Measurements from ENCODE around the gene CYFIP1.

DNA sequence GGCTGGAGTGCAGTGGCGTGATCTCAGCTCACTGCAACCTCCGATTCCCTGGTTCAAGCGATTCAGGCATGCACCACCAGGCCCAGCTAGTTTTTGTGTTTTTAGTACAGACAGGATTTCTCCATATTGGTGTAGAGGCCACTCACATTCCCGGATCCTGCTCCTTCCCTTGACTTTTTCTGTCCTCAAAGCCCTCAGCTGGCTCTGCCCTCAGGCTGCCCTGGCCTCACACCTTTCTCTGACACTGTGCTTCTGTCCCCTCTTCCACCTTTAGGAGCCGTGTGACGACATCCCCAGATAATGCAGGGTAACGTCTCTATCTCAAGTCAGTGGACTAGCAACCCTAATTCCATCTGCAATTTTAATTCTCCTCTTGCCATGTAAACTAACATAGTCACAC, 8.6 kb upstream of the CYFIP1 start:
- TF ChIP-seq, protein P1, sequence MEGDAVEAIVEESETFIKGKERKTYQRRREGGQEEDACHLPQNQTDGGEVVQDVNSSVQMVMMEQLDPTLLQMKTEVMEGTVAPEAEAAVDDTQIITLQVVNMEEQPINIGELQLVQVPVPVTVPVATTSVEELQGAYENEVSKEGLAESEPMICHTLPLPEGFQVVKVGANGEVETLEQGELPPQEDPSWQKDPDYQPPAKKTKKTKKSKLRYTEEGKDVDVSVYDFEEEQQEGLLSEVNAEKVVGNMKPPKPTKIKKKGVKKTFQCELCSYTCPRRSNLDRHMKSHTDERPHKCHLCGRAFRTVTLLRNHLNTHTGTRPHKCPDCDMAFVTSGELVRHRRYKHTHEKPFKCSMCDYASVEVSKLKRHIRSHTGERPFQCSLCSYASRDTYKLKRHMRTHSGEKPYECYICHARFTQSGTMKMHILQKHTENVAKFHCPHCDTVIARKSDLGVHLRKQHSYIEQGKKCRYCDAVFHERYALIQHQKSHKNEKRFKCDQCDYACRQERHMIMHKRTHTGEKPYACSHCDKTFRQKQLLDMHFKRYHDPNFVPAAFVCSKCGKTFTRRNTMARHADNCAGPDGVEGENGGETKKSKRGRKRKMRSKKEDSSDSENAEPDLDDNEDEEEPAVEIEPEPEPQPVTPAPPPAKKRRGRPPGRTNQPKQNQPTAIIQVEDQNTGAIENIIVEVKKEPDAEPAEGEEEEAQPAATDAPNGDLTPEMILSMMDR (IDR thresholded peaks at IDR 0.05): no peak
- TF ChIP-seq POLR2AphosphoS5 (IDR thresholded peaks at IDR 0.05; ENCODE audit: low read depth, low read length): no peak
